Smooth muscle cell (in vitro differentiated cells): ENCODE results near the gene FAM171A2. TPM values are rescaled to one million over a fixed set of nuclear protein-coding genes. Genes with fewer than 3 reads are reported as not detected.

Experiments used
- DNase-seq: peaks from one replicate; lab custom pipeline; 2025; ENCODE audit not compliant: unreplicated experiment; lab: John Stamatoyannopoulos, UW
- H2AFZ ChIP-seq: fragments of 200-600 bp; sonication (generic); 2 replicates; pipeline ENCODE4 v1.6.0; 2016; ENCODE audit warnings: antibody characterized with exemption, low read depth, mild to moderate bottlenecking
- H3F3A ChIP-seq: fragments of 200-600 bp; sonication (generic); 2 replicates; pipeline ENCODE4 v1.6.0; 2017; ENCODE audit warnings: antibody characterized with exemption, low read depth
- H3K27ac ChIP-seq: fragments of 200-600 bp; sonication (generic); 2 replicates; pipeline ENCODE4 v1.5.1; 2016; ENCODE audit warnings: low read depth, mild to moderate bottlenecking
- H3K27me3 ChIP-seq: fragments of 200-600 bp; sonication (generic); 2 replicates; pipeline ENCODE4 v1.6.1; 2016; ENCODE audit warnings: low read depth, mild to moderate bottlenecking
- H3K36me3 ChIP-seq: fragments of 200-600 bp; sonication (generic); 2 replicates; pipeline ENCODE4 v1.5.1; 2016; ENCODE audit warnings: low read depth
- H3K4me1 ChIP-seq: fragments of 200-600 bp; sonication (generic); 2 replicates; pipeline ENCODE4 v1.5.1; 2016; ENCODE audit warnings: low read depth
- H3K4me2 ChIP-seq: fragments of 200-600 bp; sonication (generic); 2 replicates; pipeline ENCODE4 v1.6.0; 2016; ENCODE audit warnings: mild to moderate bottlenecking
- H3K4me3 ChIP-seq: fragments of 200-600 bp; sonication (generic); 2 replicates; pipeline ENCODE4 v1.5.1; 2016; ENCODE audit warnings: mild to moderate bottlenecking
- H3K79me2 ChIP-seq: fragments of 200-600 bp; sonication (generic); 2 replicates; pipeline ENCODE4 v1.6.0; 2016; ENCODE audit warnings: low read depth, mild to moderate bottlenecking
- H3K9ac ChIP-seq: fragments of 200-600 bp; sonication (generic); 2 replicates; pipeline ENCODE4 v1.6.0; 2016; ENCODE audit warnings: low read depth
- H3K9me3 ChIP-seq: fragments of 200-600 bp; sonication (generic); replicated peaks from 2 replicates; pipeline ENCODE4 v1.5.1; 2016; ENCODE audit warnings: low read depth
- H4K20me1 ChIP-seq: fragments of 200-600 bp; sonication (generic); 2 replicates; pipeline ENCODE4 v1.6.0; 2016; ENCODE audit warnings: low read depth
- WGBS: methylation state at CpG from one replicate; pipeline ENCODE4 v1.1.7; 2016; ENCODE audit warnings: low lambda C conversion rate; 5-methylcytosine and 5-hydroxymethylcytosine counted together
- polyA plus RNA-seq: library from polyadenylated mRNA; unstranded; fragments of >200 nt; fragmentation: Nextera tagmentation; extraction: Ambion mirVana; gene quantifications from 2 replicates; pipeline ENCODE4 v1.2.1, GENCODE V29; 2016
- total RNA-seq: library from RNA; depleted of rRNA; stranded (reverse); fragments of >200 nt; gene quantifications from 2 replicates; pipeline ENCODE4 v1.2.3, GENCODE V29; 2014
- TF ChIP-seq, protein P1 (sequence below): fragments of 200-600 bp; sonication (generic); IDR thresholded peaks from 2 replicates; pipeline ENCODE4 v1.5.1; 2017; ENCODE audit warnings: borderline replicate concordance, mild to moderate bottlenecking, antibody characterized with exemption; ENCODE audit not compliant: insufficient read depth, poor library complexity, severe bottlenecking

Gene FAM171A2
- total and polyA plus RNA-seq, 2 experiments from 2014 or later, result 28.4 to 31.5 TPM

DNA sequence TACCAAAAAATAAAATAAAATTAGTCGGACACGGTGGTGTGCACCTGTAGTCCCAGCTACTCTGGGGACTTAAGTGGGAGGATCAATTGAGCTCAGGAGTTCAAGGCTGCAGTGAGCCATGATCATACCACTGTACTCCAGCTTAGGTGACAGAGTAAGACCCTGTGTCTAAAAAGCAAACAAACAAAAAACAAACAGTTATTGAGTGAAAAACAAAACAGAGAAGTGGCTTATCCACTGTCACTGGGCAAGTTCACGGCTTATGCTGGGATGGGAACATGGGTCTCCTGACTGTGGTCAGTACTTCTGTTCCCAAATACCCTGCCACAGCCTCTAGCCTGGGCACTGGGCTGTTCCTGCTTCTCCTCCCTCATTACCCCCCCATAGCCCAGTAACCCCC lies 28.1 kb downstream of the FAM171A2 start:
- Histone ChIP-seq H3K4me1 (no peaks in the 10 kb centered on the region), H3K79me2 (no peaks in the 10 kb centered on the region), H3K27ac (no peak overlapping the region), H3K9me3 (no peaks in the 10 kb centered on the region), H3K4me3 (no peak overlapping the region), H3K36me3 (no peaks in the 10 kb centered on the region), H4K20me1 (no peaks in the 10 kb centered on the region), H2AFZ (no peak overlapping the region), H3K27me3 (no peaks in the 10 kb centered on the region), H3K9ac (no peak overlapping the region), H3K4me2 (no peak overlapping the region), H3F3A (no peaks in the 10 kb centered on the region)
- DNase-seq, result no peak
- TF ChIP-seq, protein P1, sequence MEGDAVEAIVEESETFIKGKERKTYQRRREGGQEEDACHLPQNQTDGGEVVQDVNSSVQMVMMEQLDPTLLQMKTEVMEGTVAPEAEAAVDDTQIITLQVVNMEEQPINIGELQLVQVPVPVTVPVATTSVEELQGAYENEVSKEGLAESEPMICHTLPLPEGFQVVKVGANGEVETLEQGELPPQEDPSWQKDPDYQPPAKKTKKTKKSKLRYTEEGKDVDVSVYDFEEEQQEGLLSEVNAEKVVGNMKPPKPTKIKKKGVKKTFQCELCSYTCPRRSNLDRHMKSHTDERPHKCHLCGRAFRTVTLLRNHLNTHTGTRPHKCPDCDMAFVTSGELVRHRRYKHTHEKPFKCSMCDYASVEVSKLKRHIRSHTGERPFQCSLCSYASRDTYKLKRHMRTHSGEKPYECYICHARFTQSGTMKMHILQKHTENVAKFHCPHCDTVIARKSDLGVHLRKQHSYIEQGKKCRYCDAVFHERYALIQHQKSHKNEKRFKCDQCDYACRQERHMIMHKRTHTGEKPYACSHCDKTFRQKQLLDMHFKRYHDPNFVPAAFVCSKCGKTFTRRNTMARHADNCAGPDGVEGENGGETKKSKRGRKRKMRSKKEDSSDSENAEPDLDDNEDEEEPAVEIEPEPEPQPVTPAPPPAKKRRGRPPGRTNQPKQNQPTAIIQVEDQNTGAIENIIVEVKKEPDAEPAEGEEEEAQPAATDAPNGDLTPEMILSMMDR, result no peak
- WGBS, result 90% methylated on average over 3 of the region's 3 CpGs

DNA sequence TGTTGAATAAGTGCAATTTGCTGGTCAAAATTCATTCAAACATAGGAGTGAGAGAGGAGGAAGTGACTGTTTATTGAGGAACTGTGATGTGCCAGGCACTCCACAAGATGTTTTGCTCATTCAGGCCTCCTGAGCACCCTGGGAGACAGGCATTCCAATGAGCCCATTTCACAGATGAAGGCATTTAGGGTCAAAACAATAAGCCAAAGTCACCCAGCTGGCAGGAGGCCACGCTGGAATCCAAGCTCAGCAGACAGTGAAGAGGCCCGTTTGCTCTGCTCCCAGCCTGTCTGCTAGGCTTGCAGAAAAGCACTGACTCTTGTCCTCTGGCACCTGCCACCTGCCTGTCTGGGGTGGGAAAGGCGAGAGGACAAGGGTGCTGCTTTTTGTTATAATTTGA lies 28.9 kb downstream of the FAM171A2 start:
- H3K27me3 ChIP-seq, result no peaks in the 10 kb centered on the region
- DNase-seq, result no peak
- no peak overlapping the region for H3K4me2 ChIP-seq
- H3K4me3 ChIP-seq, result no peak overlapping the region
- no peak overlapping the region for H3K27ac ChIP-seq
- H2AFZ ChIP-seq, result no peak overlapping the region
- H3K9ac ChIP-seq, result no peak overlapping the region
- H4K20me1 ChIP-seq, result no peaks in the 10 kb centered on the region
- no peaks in the 10 kb centered on the region for H3K9me3 ChIP-seq
- no peaks in the 10 kb centered on the region for H3F3A ChIP-seq
- no peaks in the 10 kb centered on the region for H3K79me2 ChIP-seq
- TF ChIP-seq, protein P1, result no peak
- 74% methylated on average over 3 of the region's 3 CpGs for WGBS
- no peaks in the 10 kb centered on the region for H3K36me3 ChIP-seq
- no peaks in the 10 kb centered on the region for H3K4me1 ChIP-seq

DNA sequence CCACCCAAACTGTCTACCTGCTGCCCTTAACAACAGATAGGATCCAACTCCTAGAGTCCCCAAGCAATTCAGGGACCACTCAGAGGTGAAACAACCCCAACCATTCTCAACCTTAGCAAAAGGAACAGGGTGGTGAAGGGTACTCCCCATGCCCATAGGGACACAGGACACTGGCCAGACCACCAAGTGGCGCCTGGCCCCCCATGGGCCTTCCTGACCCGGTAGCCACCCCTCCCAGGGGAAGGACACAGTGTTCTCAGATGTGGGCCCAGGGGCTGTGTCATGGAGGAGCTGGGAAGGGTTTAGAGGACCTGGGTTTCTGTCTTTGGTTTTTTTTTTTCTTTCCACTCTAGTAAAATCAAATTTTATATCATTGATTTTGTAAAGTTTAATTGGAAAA lies 29.3 kb downstream of the FAM171A2 start:
- DNase-seq, result no peak
- Histone ChIP-seq H4K20me1 (no peaks in the 10 kb centered on the region), H3K27ac (no peak overlapping the region), H3K4me1 (no peaks in the 10 kb centered on the region), H3F3A (no peaks in the 10 kb centered on the region), H2AFZ (no peak overlapping the region), H3K9me3 (no peaks in the 10 kb centered on the region), H3K9ac (no peak overlapping the region), H3K27me3 (no peaks in the 10 kb centered on the region), H3K36me3 (no peaks in the 10 kb centered on the region), H3K4me3 (no peak overlapping the region), H3K4me2 (no peak overlapping the region), H3K79me2 (no peaks in the 10 kb centered on the region)
- TF ChIP-seq, protein P1, result no peak
- 60% methylated on average over 2 of the region's 2 CpGs for WGBS

DNA sequence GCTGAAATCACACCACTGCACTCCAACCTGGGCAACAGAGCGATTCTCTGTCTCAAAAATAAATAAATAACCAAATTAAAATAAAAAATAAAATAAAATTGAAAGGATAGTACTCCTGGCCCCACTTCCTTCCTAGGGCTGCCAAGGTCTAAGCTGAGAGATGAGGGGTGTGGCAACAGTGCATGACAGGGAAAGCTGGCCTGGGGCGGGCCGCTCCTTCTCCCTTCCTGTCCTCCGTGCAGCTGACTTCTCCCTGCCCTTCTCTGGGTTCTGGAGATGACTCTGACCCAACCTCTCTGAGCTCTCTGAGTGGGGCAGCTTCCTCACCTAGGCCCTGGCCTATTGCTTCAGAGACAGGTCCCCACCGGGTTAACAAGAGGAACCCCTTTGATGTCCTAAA lies 30.3 kb downstream of the FAM171A2 start:
- H3K4me3 ChIP-seq, result no peak overlapping the region
- no peaks in the 10 kb centered on the region for H3K9me3 ChIP-seq
- no peaks in the 10 kb centered on the region for H3K36me3 ChIP-seq
- H3K9ac ChIP-seq, result no peak overlapping the region
- H3K27me3 ChIP-seq, result no peaks in the 10 kb centered on the region
- no peak overlapping the region for H3K27ac ChIP-seq
- no peaks in the 10 kb centered on the region for H4K20me1 ChIP-seq
- no peaks in the 10 kb centered on the region for H3K4me1 ChIP-seq
- no peak for DNase-seq
- H3K4me2 ChIP-seq, result no peak overlapping the region
- TF ChIP-seq, protein P1, result no peak
- 87% methylated on average over 5 of the region's 5 CpGs for WGBS
- H3F3A ChIP-seq, result no peaks in the 10 kb centered on the region
- no peak overlapping the region for H2AFZ ChIP-seq
- H3K79me2 ChIP-seq, result no peaks in the 10 kb centered on the region
